Measurements from ENCODE around the gene FLVCR2.

- no peak for TF ChIP-seq CTCF (conservative IDR thresholded peaks at IDR 0.05 in 1 of 2, IDR thresholded peaks at IDR 0.05 in 1 of 2; ENCODE audit: low read depth in 1 of 2, low read length in 2 of 2)
- TF ChIP-seq EZH2 (IDR thresholded peaks at IDR 0.05; ENCODE audit: low read length, missing control alignments), result no peak
These were observed 44.4 kb upstream of the FLVCR2 start for GRCh38 chr14:75533791-75534555.

All from fibroblast of lung (primary cell).